ENCODE measurements around the gene ARHGAP45. TPM values are rescaled to one million over a fixed set of nuclear protein-coding genes. Genes with fewer than 3 reads are reported as not detected.

Gene ARHGAP45
- total RNA-seq, 4 donors from 2014 or later, result 11.5 to 13.4 (median 12.6) TPM

DNA sequence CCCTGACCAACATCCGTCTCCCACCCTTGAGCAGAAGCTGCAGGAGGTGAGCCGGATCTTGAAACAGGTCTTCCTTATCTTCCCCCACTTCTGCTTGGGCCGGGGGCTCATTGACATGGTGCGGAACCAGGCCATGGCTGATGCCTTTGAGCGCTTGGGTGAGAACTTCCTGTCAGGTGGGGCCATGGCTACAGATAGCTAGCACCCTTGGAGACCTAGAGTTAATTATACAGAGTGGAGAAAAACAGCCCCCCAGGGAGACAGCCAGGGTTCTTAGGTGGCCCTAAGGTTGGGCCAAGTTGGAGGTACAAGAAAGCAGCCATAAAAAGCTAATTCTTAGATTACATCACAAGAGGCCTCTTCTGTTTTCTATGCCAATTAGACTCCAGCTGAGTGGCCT lies 8.9 kb upstream of the ARHGAP45 start:
- no peaks in the 10 kb centered on the region for H3K27me3 ChIP-seq
- no peak overlapping the region for H3K4me3 ChIP-seq
- H3K27ac ChIP-seq, result no peak overlapping the region
- no peak for DNase-seq (ENCODE audit: low spot score in 2 of 2)
- TF ChIP-seq, protein P1, sequence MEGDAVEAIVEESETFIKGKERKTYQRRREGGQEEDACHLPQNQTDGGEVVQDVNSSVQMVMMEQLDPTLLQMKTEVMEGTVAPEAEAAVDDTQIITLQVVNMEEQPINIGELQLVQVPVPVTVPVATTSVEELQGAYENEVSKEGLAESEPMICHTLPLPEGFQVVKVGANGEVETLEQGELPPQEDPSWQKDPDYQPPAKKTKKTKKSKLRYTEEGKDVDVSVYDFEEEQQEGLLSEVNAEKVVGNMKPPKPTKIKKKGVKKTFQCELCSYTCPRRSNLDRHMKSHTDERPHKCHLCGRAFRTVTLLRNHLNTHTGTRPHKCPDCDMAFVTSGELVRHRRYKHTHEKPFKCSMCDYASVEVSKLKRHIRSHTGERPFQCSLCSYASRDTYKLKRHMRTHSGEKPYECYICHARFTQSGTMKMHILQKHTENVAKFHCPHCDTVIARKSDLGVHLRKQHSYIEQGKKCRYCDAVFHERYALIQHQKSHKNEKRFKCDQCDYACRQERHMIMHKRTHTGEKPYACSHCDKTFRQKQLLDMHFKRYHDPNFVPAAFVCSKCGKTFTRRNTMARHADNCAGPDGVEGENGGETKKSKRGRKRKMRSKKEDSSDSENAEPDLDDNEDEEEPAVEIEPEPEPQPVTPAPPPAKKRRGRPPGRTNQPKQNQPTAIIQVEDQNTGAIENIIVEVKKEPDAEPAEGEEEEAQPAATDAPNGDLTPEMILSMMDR (IDR thresholded peaks at IDR 0.05), result no peak
- no peak for TF ChIP-seq POLR2A (IDR thresholded peaks at IDR 0.05)
- TF ChIP-seq POLR2AphosphoS5 (IDR thresholded peaks at IDR 0.05), result no peak
- TF ChIP-seq EP300 (IDR thresholded peaks at IDR 0.05), result no peak
- peaks cover 39% of the 10 kb centered on the region for H3K36me3 ChIP-seq
- 86% methylated on average over 4 of the region's 5 CpGs for WGBS
- no peaks in the 10 kb centered on the region for H3K4me1 ChIP-seq
- H3K9me3 ChIP-seq, result peaks cover 13% of the 10 kb centered on the region

DNA sequence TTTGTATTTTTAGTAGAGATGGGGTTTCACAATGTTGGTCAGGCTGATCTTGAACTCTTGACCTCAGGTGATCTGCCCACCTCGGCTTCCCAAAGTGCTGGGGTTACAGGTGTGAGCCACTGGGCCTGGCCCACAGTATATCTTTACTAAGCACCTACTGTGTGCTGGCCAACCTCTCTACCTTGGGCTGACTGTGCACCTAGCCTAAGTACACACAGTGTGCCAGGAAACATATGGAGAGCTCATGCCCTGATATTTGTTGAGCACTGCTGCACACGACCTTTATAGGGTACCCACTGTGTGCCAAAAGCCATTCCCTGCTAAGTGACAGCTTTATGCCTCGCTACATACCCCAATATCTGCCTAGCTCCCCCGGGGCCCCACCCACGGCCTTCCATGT lies 6.3 kb upstream of the ARHGAP45 start:
- 86% methylated on average over 5 of the region's 5 CpGs for WGBS

DNA sequence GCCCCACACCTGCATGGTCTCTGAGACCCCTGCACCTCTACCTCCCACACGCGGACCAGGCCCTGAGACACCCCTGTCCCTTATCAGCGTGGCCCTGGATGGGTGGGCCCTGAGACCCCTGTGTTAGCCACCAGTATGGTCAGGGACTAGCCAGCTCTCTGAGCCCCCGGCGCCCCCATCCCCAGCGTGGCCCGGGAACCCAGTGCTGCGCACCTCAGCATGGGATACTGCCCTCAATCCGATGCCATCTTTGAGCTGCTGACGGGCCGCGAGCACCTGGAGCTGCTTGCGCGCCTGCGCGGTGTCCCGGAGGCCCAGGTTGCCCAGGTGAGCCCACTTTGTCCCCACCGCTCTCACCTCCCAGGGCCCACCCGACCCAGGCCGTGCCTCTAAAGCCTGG lies 5.0 kb upstream of the ARHGAP45 start:
- TF ChIP-seq, protein P1 (IDR thresholded peaks at IDR 0.05), result no peak
- TF ChIP-seq POLR2A (IDR thresholded peaks at IDR 0.05), result no peak
- TF ChIP-seq POLR2AphosphoS5 (IDR thresholded peaks at IDR 0.05), result no peak
- no peak for TF ChIP-seq EP300 (IDR thresholded peaks at IDR 0.05)

More for the DNA sequence above, 6.3 kb upstream of the ARHGAP45 start:
- peaks cover 28% of the 10 kb centered on the region for H3K36me3 ChIP-seq
- H3K9me3 ChIP-seq, result peaks cover 12% of the 10 kb centered on the region
- no peak overlapping the region for H3K4me3 ChIP-seq
- H3K27me3 ChIP-seq, result no peaks in the 10 kb centered on the region
- peaks cover 14% of the 10 kb centered on the region for H3K4me1 ChIP-seq
- TF ChIP-seq, protein P1 (IDR thresholded peaks at IDR 0.05), result no peak
- TF ChIP-seq POLR2A (IDR thresholded peaks at IDR 0.05) (no peak), EP300 (IDR thresholded peaks at IDR 0.05) (no peak), POLR2AphosphoS5 (IDR thresholded peaks at IDR 0.05) (no peak)
- DNase-seq (ENCODE audit: low spot score in 2 of 2), result no peak
- H3K27ac ChIP-seq, result no peak overlapping the region

DNA sequence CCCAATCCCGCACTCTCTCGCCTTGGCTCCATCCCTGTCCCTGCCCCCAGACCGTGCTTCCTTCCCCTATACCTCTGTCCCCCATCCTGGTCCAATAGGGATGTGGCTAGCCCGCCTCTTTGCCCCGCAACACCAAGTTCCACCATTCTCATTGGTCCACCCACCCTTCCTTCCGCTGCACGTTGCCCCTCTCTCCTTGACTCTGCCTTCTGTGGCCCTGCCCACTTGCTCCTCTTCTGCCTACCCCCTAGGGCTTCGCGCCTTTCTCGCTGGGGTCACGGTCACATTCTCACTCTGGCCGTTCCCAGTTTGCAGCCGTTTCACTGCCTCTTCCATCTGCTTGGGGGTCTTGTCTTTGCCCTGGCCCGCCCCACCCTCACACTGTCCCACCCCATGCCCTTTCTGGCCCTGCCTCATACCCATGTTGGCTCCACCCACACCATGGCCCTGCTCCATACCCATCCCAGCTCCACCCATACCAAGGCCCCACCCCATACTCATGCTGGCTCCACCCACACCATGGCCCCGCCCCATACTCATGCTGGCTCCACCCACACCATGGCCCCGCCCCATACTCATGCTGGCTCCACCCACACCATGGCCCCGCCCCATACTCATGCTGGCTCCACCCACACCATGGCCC lies 4.5 kb upstream of the ARHGAP45 start:
- DNase-seq (ENCODE audit: low spot score in 2 of 2), result no peak
- H3K9me3 ChIP-seq, result no peaks in the 10 kb centered on the region
- H3K4me3 ChIP-seq, result no peak overlapping the region
- peaks cover 32% of the 10 kb centered on the region for H3K4me1 ChIP-seq
- TF ChIP-seq POLR2AphosphoS5 (IDR thresholded peaks at IDR 0.05), result no peak
- no peak for TF ChIP-seq POLR2A (IDR thresholded peaks at IDR 0.05)
- no peak for TF ChIP-seq EP300 (IDR thresholded peaks at IDR 0.05)
- TF ChIP-seq, protein P1 (IDR thresholded peaks at IDR 0.05), result no peak
- 82% methylated on average over 17 of the region's 17 CpGs for WGBS
- H3K36me3 ChIP-seq, result peaks cover 11% of the 10 kb centered on the region
- no peak overlapping the region for H3K27ac ChIP-seq
- H3K27me3 ChIP-seq, result peaks cover 13% of the 10 kb centered on the region

More for the DNA sequence above, 5.0 kb upstream of the ARHGAP45 start:
- Histone ChIP-seq H3K9me3 (peaks cover 5% of the 10 kb centered on the region), H3K27ac (no peak overlapping the region), H3K4me3 (no peak overlapping the region), H3K4me1 (peaks cover 27% of the 10 kb centered on the region), H3K36me3 (peaks cover 15% of the 10 kb centered on the region), H3K27me3 (peaks cover 8% of the 10 kb centered on the region)
- 81% methylated on average over 9 of the region's 20 CpGs for WGBS
- no peak for DNase-seq (ENCODE audit: low spot score in 2 of 2)

DNA sequence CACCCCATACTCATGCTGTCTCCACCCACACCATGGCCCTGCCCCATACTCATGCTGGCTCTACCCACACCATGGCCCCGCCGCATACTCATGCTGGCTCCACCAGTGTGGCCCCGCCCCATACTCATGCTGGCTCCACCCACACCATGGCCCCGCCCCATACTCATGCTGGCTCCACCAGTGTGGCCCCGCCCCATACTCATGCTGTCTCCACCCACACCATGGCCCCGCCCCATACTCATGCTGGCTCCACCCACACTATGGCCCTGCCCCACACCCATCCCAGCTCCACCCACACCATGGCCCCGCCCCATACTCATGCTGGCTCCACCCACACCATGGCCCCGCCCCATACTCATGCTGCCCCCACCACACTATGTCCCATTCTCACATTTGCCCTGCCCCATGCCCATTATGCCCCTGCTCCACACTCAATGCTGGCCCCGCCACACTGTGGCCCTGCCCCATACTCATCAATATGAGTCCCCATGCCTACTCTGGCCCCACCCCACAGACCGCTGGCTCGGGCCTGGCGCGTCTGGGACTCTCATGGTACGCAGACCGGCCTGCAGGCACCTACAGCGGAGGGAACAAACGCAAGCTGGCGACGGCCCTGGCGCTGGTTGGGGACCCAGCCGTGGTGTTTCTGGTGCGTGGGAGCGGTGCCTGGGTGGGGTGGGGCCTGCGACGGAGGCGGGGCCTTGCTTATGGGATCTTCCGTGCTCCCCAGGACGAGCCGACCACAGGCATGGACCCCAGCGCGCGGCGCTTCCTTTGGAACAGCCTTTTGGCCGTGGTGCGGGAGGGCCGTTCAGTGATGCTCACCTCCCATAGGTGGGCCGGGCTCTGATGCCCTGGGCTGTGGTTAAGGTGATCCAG lies 3.7 kb upstream of the ARHGAP45 start:
- Histone ChIP-seq H3K4me3 (no peak overlapping the region), H3K36me3 (peaks cover 11% of the 10 kb centered on the region), H3K27ac (no peak overlapping the region), H3K4me1 (peaks cover 37% of the 10 kb centered on the region), H3K27me3 (peaks cover 19% of the 10 kb centered on the region), H3K9me3 (no peaks in the 10 kb centered on the region)
- no peak for TF ChIP-seq POLR2A (IDR thresholded peaks at IDR 0.05)
- DNase-seq (ENCODE audit: low spot score in 2 of 2), result no peak
- WGBS, result 79% methylated on average over 14 of the region's 37 CpGs

Data from suprapubic skin (tissue), 4 donors.